AG08395 (cell line): ENCODE data around the gene ALDH1L2.
"Not testable (repeated sequence)": the region's sequence is repeated elsewhere in the genome, so short reads cannot be mapped to it uniquely, and the experiment has no call there.

Source experiments
- DNase-seq: peaks from one replicate; pipeline ENCODE4 v3.0.0; 2012; ENCODE audit warnings: mixed read lengths, low spot score

The ALDH1L2 gene

DNA sequence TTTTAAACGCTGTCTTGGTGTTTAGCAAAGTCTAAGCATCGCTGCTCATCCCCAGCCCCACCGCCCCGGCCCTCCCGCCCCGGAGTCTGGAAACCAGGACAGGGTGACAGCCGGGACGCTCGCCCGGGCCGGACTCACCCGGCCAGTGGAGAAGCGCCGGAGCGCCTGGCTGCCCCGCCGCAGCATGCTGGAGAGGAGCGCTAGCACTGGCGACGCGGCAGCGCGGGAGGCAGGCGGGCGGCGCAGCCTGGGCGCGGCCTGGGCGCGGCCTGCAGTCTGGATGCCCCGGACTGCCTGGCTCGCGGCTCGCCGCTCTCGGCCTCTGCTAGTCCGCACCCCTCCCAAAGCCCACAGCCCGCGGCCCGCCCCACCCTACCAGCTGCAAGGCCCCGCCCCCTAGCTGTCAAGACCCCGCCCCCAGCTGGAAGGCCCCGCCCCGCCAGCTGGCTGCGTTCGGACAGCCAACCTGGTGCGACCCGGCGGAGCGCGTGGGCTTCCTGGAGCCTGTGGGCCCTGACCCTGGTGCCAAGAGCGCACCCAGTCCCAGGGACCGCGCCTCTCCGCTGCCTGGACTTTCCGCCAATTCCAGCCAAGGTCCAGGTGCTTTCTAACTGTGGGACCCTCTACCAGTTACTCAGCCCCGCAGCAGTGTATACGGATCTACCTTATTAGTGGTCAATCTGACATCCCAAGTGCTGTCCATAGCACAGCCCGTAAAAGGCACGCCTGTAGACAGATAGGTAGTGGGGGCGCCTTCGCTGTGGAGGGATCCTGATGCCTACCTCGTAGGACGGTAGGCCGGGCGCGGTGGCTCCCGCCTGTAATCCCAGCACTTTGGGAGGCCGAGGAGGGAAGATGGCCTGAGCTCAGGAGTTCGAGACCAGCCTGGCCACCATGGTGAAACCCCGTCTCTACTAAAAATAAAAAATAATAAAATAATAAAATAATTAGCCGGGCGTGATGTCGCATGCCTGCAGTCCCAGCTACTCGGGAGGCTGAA is at the start of gene ALDH1L2:
ALDH1L2 (minus strand) TSS at position 208 of the 1,000 bp plus-strand sequence; CDS start at position 186, 22 bp downstream.
- DNase-seq = peak; percentile 95

DNA sequence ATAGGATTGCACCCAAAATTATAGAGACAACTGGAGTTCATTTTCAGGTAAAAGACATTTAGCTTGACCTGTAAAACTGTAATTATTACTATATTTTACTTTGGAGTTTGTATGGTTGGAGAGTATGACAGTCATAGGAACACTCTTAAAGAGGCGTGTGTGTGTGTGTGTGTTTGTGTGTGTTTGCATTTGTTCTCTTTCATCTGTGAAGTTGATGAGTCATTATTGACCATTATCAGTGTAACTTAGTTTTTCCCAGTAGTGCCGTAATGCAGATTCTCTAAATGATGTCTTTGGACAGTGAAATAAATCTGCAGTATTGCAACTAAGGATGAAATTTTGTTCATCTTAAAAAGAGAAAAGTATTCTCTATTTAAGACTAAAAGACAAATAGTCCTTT is 36.3 kb upstream of the ALDH1L2 start:
- no peak for DNase-seq

- DNase-seq = no peak
Measured at GRCh38 chr12:105116969-105117368, 32.7 kb upstream of the ALDH1L2 start.

DNA sequence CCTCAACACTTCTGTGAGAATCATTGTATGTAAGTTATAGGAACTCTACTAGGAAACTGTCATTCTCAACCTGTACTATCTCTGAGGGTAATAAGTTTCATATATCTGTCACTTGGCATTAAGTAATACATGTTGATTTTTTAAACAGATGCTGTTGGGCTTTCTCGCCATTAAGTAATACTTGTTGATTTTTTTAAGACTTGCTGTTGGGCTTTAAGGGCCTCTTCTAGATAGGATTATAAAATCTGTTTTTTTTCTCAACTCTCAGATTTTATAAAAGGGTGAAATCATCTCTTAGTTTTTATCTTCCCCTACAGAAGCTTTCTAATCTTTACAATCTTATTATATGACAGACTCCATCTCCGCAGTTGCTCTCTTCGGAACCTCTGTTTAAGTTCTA is 28.8 kb upstream of the ALDH1L2 start:
- no peak for DNase-seq

- no peak for DNase-seq
Measured at GRCh38 chr12:105110851-105111250, 26.6 kb upstream of the ALDH1L2 start.

DNA sequence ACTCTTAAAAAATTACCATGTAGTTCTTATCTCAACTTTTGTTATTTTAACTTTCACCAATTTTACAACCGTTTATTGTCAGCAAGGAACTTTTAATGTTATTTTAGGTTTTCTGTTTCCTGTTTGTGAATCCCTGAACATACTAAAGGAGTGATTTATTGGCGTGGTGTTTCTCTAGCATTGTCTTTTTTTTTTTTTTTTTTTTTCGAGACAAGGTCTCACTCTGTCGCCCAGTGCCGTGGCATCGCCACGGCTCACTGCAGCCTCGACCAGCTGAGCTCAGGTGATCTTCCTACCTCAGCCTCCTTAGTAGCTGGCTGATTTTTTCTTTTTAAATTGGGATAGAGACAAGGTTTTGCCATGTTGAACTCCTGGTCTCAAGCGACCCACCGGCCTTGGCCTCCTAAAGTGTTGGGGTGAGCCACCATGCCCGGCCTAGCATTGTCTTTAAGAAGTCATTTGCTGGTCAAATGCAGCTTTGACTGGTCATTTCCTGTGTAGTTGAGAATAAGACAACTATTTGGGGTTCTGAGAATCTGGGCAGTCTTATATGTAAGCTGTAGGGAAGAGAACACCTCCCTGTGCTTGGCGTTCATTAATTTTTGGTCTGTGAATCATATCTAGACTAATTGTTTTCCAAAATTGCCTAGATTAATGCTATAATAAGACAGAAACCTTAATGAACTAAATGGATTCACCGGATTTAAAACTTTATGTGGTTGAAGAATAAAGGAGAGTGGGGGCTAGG is 25.4 kb upstream of the ALDH1L2 start:
- DNase-seq = no peak

- DNase-seq = peak; percentile 98
Measured at GRCh38 chr12:105107494-105108371, 23.5 kb upstream of the ALDH1L2 start, which contains the start of gene WASHC4. Gene WASHC4, plus strand, starts transcription at chr12:105107731. Its CDS starts 70 bp downstream, at chr12:105107801.

DNA sequence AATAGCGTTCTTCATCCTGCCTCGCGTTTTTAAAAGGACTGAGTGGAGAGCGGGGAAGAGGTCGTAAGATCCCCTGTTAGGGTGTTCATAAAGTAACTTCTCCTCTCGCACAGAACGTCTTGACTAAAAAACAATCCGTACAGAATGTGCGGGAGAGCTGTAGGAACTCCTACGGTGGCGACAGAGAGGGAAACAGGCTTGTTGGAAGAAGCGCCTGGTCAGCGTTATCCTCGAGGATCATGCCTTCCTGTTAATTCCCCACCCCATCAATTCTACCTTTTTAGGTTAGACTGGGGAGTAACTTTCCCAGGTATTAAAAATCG is 22.9 kb upstream of the ALDH1L2 start:
- peak; percentile 47 for DNase-seq

DNA sequence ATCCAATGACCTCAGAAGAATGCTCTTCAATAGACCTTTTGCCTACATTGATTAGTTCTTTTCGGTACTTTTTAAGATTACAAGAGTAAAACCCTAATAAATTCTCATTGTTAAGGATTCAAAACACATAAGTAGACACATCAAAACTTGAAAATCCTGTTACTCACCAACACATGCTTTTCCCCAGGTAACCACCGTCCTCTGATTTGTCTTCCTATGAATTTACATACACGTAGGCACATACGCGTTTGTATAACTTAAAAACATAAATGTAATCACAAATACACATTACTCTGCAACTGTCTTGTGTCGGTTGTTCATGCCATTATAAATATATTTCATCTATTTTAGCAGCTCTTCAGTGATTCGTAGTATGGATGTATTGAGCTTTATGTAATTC is 22.4 kb upstream of the ALDH1L2 start:
- DNase-seq = no peak

DNA sequence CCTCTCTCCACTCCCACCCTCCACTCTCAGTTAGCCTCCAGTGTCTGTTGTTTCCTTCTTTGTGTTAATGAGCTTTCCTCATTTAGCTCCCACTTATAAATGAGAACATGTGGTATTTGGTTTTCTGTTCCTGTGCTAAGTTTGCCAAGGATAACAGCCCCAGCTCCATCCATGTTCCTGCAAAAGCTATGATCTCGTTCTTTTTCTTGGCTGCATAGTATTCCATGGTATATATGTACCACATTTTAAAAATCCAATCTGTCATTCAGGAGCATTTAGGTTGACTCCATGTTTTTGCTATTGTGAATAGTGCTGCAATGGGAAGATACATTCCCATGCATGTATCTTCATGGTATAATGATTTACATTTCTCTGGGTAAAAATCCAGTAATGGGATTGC is 20.5 kb upstream of the ALDH1L2 start:
- DNase-seq = no peak

DNA sequence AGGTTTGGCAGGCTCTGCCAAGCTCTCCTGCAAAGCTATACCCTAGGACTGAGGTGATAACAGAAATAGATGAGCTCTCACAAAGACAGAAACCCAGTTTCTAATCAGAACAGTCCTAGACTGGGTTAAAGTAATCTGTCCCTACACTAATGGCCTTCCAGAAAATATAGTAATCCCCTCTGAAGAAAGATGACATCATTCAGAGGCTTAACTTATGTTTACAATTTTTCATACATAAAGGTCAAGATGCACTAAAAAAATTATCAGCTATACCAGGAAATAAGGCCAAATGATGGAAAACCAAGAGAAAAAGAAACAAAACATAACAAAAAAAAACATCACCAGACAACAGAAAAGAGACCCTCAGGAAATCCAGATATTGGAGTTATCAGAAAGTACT is 18.4 kb upstream of the ALDH1L2 start:
- no peak for DNase-seq

- DNase-seq = peak; percentile 26
Measured at GRCh38 chr12:105100998-105101397, 16.7 kb upstream of the ALDH1L2 start.

DNA sequence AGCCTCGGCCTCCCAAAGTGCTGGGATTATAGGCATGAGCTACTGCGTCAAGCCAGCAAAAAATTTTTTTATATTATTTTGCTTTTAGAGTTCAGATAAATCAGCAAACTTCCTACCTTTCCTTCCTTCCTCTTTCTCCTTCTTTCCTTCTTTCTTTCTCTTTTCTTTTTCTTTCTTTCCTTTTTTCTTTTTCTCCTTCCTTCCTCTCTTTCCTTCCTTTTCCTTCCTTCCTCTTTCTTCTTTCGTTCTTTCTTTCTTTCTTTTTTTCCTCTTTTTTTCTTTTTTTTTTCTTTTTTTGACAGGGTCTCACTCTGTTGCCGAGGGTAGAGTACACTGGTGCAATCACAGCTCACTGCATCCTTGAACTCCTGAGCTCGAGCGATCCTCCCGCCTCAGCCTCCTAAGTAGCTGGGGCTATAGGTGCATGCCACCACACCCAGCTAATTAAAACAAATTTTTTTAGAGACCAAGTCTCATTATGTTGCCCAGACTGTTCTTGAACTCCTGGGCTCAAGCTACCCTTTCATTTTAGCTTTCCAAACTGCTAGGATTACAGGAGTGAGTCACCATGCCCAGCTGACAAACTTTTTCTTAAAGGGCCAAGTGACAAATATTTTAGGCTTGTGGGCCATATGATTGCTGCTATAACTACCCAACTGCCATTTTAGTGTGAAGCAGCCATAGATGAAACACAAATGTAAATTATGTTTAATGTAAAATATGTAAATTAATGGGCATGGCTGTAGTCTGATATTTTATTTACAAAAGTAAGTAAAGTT is 16.1 kb upstream of the ALDH1L2 start:
- DNase-seq = no peak

- DNase-seq = no peak
Measured at GRCh38 chr12:105099356-105099755, 15.1 kb upstream of the ALDH1L2 start.

GRCh38 chr12:105095338-105095737 is 11.1 kb upstream of the ALDH1L2 start:
- DNase-seq = not testable (repeated sequence)

GRCh38 chr12:105092336-105092735 is 8.1 kb upstream of the ALDH1L2 start:
- no peak for DNase-seq

- DNase-seq = no peak
Measured at GRCh38 chr12:105091476-105092206, 7.4 kb upstream of the ALDH1L2 start.

DNA sequence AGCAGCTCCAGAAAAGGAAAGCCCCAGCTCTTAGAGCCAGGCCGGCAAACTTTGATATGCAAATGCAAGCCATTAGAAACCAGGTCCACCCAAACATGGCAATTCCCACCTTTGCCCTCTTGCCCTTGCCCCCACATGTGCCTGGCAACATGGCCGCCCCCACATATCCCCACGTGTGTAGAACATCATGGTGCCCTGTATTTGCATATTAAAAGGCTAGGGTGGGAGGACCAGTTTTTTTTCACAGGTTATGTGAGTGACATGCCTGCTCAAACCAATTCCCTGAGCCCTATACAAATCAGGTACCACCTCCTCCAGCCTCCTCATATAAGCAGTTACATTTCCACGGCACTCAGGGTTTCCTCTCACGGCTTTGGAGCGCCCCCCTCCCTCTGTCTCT is 6.1 kb upstream of the ALDH1L2 start:
- DNase-seq = no peak

DNA sequence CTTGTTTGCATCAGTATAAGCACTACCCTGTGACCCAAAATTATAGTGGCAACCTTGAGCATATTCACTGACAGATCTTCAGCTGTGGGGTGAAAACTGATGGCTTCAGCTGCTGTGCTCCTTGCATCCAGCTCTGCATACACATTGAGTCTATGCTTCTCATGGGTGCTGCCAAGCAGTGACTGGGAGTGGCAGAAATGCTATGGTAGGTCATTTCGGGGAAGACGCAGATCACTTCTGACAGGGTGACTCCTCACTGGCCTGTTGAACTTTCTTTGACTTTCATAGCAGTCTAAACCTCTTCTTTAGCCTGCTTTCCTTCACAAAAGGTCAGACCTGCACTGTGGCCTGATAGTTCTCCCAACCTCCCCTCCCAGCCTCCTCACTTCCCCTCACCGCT is 5.6 kb upstream of the ALDH1L2 start:
- DNase-seq = no peak

DNA sequence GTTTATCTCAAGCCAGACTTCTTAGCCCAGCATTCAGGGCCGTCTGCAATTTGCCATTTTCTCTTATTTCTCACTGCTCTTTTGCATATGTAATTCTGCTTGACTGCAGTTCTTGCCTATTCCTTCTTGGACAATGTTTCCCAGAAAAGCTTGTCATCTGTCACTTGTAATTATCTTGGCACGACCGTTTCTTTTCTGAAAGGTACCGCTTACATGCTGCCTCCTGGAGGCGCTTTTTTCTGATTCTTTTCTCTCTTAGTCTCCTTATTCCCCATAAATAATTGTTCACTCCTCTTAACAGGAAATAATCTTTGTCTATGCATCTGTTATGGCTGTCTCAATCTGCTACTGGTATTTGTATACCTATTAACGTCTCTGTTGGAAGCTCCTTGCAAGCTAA is 1.2 kb upstream of the ALDH1L2 start:
- DNase-seq = no peak
